K562 treated with DMSO at 1 percent for 12 hours (cell line): Measurements from ENCODE around the gene DKKL1. TPM values are rescaled to one million over a fixed set of nuclear protein-coding genes. Genes with fewer than 3 reads are reported as not detected.

ENCODE experiments used
- total RNA-seq: library from RNA; unstranded; fragments of 300-600 nt; gene quantifications from 2 replicates; pipeline ENCODE4 v1.2.3, GENCODE V29; 2022; ENCODE audit not compliant: insufficient read depth

Gene DKKL1
- total RNA-seq = not detected in 2 replicates

GRCh38 chr19:49363268-49364082 lies at the start of gene DKKL1:
Gene DKKL1 (plus strand): TSS chr19:49363877. CDS start chr19:49363999, 122 bp downstream.

GRCh38 chr19:49324801-49325576 lies 38.7 kb upstream of the DKKL1 start, which contains the start of gene SLC6A16:
Gene SLC6A16 (minus strand): TSS chr19:49325191. CDS start chr19:49311347, 13,844 bp downstream.

GRCh38 chr19:49335071-49335783 lies 28.4 kb upstream of the DKKL1 start, which contains the start of gene CD37:
Gene CD37 (plus strand): TSS chr19:49335406. CDS start chr19:49335541, 135 bp downstream.

GRCh38 chr19:49362048-49362928 lies 1.4 kb upstream of the DKKL1 start, which contains the start of gene TEAD2:
Gene TEAD2 (minus strand): TSS chr19:49362416. CDS start chr19:49360075, 2,341 bp downstream.

DNA sequence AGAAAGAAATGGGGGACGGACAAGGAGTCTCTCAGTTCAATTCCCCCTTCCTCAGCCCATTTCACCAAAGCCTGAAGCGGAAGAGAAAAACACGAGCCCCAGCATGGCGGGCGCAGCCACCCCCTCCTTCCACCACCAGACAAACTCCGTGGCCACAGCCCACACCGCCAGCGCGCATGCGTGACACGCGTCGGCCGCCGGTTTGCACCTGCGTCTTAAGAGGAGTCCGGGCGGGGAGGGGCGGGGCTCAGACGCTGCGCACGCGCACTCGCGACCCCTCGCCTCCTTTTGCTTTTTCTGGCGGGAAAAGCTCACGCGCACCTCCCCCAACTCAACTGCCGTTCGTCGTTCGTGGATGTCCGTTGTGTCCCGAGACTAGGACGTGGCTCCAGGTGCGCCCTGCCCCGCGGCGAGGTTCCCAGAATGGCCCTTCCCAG lies 24.3 kb downstream of the DKKL1 start, which contains the start of gene KASH5:
Gene KASH5, plus strand, starts transcription at position 314 of the 437 bp plus-strand sequence. CDS start 2,635 bp downstream, outside the sequence.

GRCh38 chr19:49423071-49423984 lies 59.7 kb downstream of the DKKL1 start, which contains the start of gene PTH2:
Gene PTH2 (minus strand): TSS chr19:49423441. CDS start chr19:49423339, 102 bp downstream.

Other genes with a start within 250 kb of the DKKL1 start
- gene LIN7B, start 249.5 kb upstream of the DKKL1 start, total RNA-seq = 15.3 and 16.5 TPM in 2 replicates
- 1.5 and 4.2 TPM in 2 replicates for gene C19orf73, start 244.7 kb upstream of the DKKL1 start, total RNA-seq
- gene PPFIA3, start 244.3 kb upstream of the DKKL1 start, total RNA-seq = 13.6 and 16.2 TPM in 2 replicates
- 5.4 and 7.7 TPM in 2 replicates for gene HRC, start 208.5 kb upstream of the DKKL1 start, total RNA-seq
- gene TRPM4, start 206.1 kb upstream of the DKKL1 start, total RNA-seq = 14.6 and 21.4 TPM in 2 replicates
- 0.47 and 3.0 TPM in 2 replicates for gene SLC6A16, start 38.7 kb upstream of the DKKL1 start, total RNA-seq
- 18.0 and 32.1 TPM in 2 replicates for gene CD37, start 28.5 kb upstream of the DKKL1 start, total RNA-seq
- gene TEAD2, start 1.5 kb upstream of the DKKL1 start, total RNA-seq = 10.3 and 22.8 TPM in 2 replicates
- 0.62 TPM in 1 of 2 replicates, not detected in the other for gene KASH5, start 24.4 kb downstream of the DKKL1 start, total RNA-seq
- gene PTH2, start 59.6 kb downstream of the DKKL1 start, total RNA-seq = not detected in 2 replicates
- not detected in 2 replicates for gene GFY, start 61.5 kb downstream of the DKKL1 start, total RNA-seq
- gene SLC17A7, start 77.7 kb downstream of the DKKL1 start, total RNA-seq = 6.3 and 19.6 TPM in 2 replicates
- 142 and 182 TPM in 2 replicates for gene PIH1D1, start 87.9 kb downstream of the DKKL1 start, total RNA-seq
- 25.3 and 49.3 TPM in 2 replicates for gene ALDH16A1, start 89.3 kb downstream of the DKKL1 start, total RNA-seq
- gene FLT3LG, start 110.3 kb downstream of the DKKL1 start, total RNA-seq = 13.9 and 16.2 TPM in 2 replicates
- gene RPL13A, start 123.7 kb downstream of the DKKL1 start, total RNA-seq = 8,120 and 13,069 TPM in 2 replicates
- gene RPS11, start 132.6 kb downstream of the DKKL1 start, total RNA-seq = 5,951 and 7,935 TPM in 2 replicates
- gene FCGRT, start 148.8 kb downstream of the DKKL1 start, total RNA-seq = 7.8 and 9.4 TPM in 2 replicates
- gene RCN3, start 164.1 kb downstream of the DKKL1 start, total RNA-seq = 4.8 and 5.2 TPM in 2 replicates
- 269 and 444 TPM in 2 replicates for gene NOSIP, start 216.7 kb downstream of the DKKL1 start, total RNA-seq
- 0.59 TPM in 1 of 2 replicates, not detected in the other for gene PRRG2, start 217.4 kb downstream of the DKKL1 start, total RNA-seq
- gene PRR12, start 227.3 kb downstream of the DKKL1 start, total RNA-seq = 4.8 and 16.0 TPM in 2 replicates